ENCODE data around the gene ABHD14A.

GRCh38 chr3:51937611-51938450, 37.0 kb upstream of the ABHD14A start:
- TF ChIP-seq CTCF (conservative IDR thresholded peaks at IDR 0.05 in 1 of 2, IDR thresholded peaks at IDR 0.05 in 1 of 2; ENCODE audit: extremely low read depth in 1 of 2, insufficient read depth in 1 of 2, low read depth in 1 of 2, low read length in 2 of 2) (no peak), EZH2 (IDR thresholded peaks at IDR 0.05; ENCODE audit: borderline replicate concordance, low read length) (no peak)

Data from mammary epithelial cell (primary cell).